Pancreas (tissue), 10 donors: Measurements from ENCODE around the gene LGALS3BP. TPM values are rescaled to one million over a fixed set of nuclear protein-coding genes. Genes with fewer than 3 reads are reported as not detected.

Source experiments
- ATAC-seq, 4 donors: fragments of 200-7000 bp; cut with Tn5 transposase; one replicate each; pipeline versions ENCODE4 v1.8.0 to v1.9.1; 2020; ENCODE audit warnings: mild to moderate bottlenecking in 4 of 4, moderate library complexity in 4 of 4
- DNase-seq, 6 donors: peaks; one replicate each; pipeline ENCODE4 v3.0.0-alpha.2; 2020
- FAIRE-seq: peaks from 2 replicates; lab custom pipeline; 2012; peaks lifted over from hg19 to GRCh38; lab: Jason Lieb, UNC
- H3K27ac ChIP-seq, 4 donors: fragments of 200-600 bp; sonication (generic); 1 replicate in 3 of 4; 2 replicates in 1 of 4; pipeline versions ENCODE4 v1.5.0 to v1.8.0; 2020
- H3K27me3 ChIP-seq, 4 donors: fragments of 200-600 bp; one replicate each; pipeline ENCODE4 v1.8.0; 2021
- H3K36me3 ChIP-seq, 3 donors: fragments of 200-600 bp; sonication (generic) in 1 of 3; one replicate each; pipeline versions ENCODE4 v1.5.0 to v1.8.0; 2020 to 2021
- H3K4me1 ChIP-seq, 3 donors: fragments of 200-600 bp; one replicate each; pipeline ENCODE4 v1.8.0; 2021
- H3K4me3 ChIP-seq, 4 donors: fragments of 200-600 bp; sonication (generic) in 2 of 4; one replicate each; pipeline versions ENCODE4 v1.5.0 to v1.8.0; 2020 to 2021
- H3K9me3 ChIP-seq, 4 donors: fragments of 200-600 bp; one replicate each; pipeline ENCODE4 v1.8.0; 2021
- WGBS, 2 donors: extraction: QIAGEN DNeasy Blood & Tissue Kit; methylation state at CpG; one replicate each; pipeline ENCODE4 v1.1.7; 2013; 5-methylcytosine and 5-hydroxymethylcytosine counted together
- intact Hi-C, 3 donors: fragments of 100-400 bp; cut with DNase I; formaldehyde crosslinking; loops; one replicate each; pipeline versions ENCODE4 v1.11.1 to v1.14.2; 2022
- polyA plus RNA-seq, 2 donors: library from polyadenylated mRNA; stranded (reverse); fragments of 200-250 nt; gene quantifications; one replicate each; pipeline ENCODE4 v1.2.3, GENCODE V29; 2013
- total RNA-seq, 6 donors: library from RNA; stranded (reverse); fragmentation: NEBNext Ultra II Directional in 4 of 6; extraction: Animal tissue kit (Norgen Biotek cat#: 25700) in 4 of 6; gene quantifications; one replicate each; pipeline versions ENCODE4 v1.2.1 to v1.2.4, GENCODE V29; 2021 to 2023
- TF ChIP-seq, protein P1 (sequence below), 4 donors: fragments of 200-600 bp; sonication (generic) in 3 of 4; IDR thresholded peaks; one replicate each; pipeline versions ENCODE4 v1.5.0 to v1.8.0; 2021; ENCODE audit warnings: antibody characterized with exemption in 4 of 4
- donor health status: healthy with polysubstance abuse.
- donor health status: DM: no; HTN: no; CAD: no; lungs with moderate emphysema.
- donor health status: DM: no; HTN: no; CAD: no.
- donor health status: control.
- donor health status: control.
- donor health status: Bipolar disorder and iron deficiency.
- donor health status: DM: yes; HTN: yes; CAD: no.
- donor health status: DM: no; HTN: no; CAD: no.
- donor health status: DM: no; HTN: no; CAD: no.
- donor health status: DM: yes; HTN: yes; CAD: no.

LGALS3BP gene
- total and polyA plus RNA-seq, 8 donors: 35.3 to 169 (median 77.2) TPM

DNA sequence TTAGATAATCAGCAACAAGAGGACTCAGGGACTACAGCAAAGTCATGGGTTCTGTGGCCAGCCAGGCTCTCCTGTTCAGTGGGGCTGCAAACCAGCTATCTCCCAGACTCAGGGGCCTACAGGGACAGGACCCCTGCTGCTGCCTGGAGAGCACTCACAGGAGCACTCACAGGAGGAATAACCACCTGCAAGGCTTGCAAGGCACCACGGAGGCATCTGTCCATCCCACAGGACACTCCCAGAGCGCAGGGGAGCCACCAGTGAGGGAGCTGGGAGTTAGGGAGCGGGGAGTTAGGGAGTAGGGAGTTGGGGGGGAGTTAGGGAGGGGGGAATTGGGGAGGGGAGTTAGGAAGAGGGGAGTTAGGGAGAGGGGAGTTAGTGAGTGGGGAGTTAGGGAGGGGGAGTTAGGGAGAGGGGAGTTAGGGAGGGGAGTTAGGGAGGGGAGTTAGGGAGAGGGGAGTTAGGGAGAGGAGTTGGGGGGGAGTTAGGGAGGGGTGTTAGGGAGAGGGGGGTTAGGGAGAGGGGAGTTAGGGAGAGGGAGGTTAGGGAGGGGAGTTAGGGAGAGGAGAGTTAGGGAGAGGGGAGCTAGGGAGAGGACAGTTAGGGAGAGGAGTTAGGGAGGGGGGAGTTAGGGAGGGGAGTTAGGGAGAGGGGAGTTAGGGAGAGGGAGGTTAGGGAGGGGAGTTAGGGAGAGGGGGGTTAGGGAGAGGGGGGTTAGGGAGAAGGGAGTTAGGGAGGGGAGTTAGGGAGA, 24.1 kb upstream of the LGALS3BP start:
- ATAC-seq (no peak), DNase-seq (peak in 2 of 6 donors; percentile 21 to 35), FAIRE-seq (no peak)
- H3K27ac ChIP-seq: no peak overlapping the region
- no peaks in the 10 kb centered on the region for H3K9me3 ChIP-seq
- TF ChIP-seq, protein P1, sequence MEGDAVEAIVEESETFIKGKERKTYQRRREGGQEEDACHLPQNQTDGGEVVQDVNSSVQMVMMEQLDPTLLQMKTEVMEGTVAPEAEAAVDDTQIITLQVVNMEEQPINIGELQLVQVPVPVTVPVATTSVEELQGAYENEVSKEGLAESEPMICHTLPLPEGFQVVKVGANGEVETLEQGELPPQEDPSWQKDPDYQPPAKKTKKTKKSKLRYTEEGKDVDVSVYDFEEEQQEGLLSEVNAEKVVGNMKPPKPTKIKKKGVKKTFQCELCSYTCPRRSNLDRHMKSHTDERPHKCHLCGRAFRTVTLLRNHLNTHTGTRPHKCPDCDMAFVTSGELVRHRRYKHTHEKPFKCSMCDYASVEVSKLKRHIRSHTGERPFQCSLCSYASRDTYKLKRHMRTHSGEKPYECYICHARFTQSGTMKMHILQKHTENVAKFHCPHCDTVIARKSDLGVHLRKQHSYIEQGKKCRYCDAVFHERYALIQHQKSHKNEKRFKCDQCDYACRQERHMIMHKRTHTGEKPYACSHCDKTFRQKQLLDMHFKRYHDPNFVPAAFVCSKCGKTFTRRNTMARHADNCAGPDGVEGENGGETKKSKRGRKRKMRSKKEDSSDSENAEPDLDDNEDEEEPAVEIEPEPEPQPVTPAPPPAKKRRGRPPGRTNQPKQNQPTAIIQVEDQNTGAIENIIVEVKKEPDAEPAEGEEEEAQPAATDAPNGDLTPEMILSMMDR (IDR thresholded peaks at IDR 0.05): no peak
- intact Hi-C loops: no loop called here
- WGBS, 2 donors: 75 to 79% methylated on average over 3 of the region's 3 CpGs
- no peaks in the 10 kb centered on the region for H3K27me3 ChIP-seq
- no peaks in the 10 kb centered on the region for H3K36me3 ChIP-seq
- H3K4me1 ChIP-seq: peaks cover 9 to 28% (median 10%) of the 10 kb centered on the region in 3 donors
- H3K4me3 ChIP-seq: no peak overlapping the region

DNA sequence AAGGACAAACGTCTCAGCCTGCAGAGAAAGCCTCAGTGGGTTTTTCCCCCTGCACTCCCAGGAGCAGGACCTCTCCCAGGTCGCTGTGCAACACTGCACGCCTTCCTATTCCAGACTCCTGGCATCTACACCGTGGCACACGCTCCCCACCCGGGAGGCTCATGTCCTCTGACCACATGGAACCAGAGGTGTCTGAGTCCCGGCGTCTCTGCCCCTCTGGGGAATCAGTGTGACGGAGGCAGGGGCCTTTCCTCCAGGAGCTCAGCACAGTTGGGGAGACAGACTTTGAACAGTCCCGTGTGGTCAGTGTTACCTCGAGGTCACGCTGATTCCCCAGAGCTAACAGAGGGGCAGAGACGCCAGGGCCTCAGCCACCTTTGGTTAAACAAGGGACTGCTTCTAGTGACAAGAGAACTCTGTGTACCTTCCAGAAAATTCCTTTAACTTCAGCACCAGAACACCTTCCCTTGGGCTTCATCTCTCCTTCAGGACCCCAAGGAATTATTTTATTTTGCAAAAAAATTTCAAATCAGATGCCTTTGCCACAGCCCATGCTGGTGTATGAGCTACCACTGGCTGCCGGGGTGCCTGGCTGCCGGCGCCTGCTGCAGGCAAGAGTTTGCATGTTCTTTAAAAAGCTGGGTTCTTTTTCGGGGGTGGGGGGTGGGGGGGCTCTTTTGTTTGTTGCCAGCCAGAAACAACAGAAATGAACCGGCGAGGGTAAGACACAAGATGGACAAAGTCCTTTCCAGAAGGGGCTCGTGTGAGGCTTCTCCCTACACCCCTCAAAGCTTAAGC, 23.3 kb upstream of the LGALS3BP start:
- peak in 2 of 6 donors; percentile 37 to 39 for DNase-seq
- Histone ChIP-seq H3K4me3 (no peak overlapping the region), H3K27ac (no peak overlapping the region), H3K27me3 (no peaks in the 10 kb centered on the region), H3K36me3 (no peaks in the 10 kb centered on the region), H3K4me1 (peaks cover 5 to 19% (median 9%) of the 10 kb centered on the region in 3 donors), H3K9me3 (no peaks in the 10 kb centered on the region)
- ATAC-seq: no peak
- intact Hi-C loops: no loop called here
- WGBS, 2 donors: 75 to 78% methylated on average over 20 of the region's 20 CpGs
- TF ChIP-seq, protein P1 (IDR thresholded peaks at IDR 0.05): no peak
- FAIRE-seq: no peak

DNA sequence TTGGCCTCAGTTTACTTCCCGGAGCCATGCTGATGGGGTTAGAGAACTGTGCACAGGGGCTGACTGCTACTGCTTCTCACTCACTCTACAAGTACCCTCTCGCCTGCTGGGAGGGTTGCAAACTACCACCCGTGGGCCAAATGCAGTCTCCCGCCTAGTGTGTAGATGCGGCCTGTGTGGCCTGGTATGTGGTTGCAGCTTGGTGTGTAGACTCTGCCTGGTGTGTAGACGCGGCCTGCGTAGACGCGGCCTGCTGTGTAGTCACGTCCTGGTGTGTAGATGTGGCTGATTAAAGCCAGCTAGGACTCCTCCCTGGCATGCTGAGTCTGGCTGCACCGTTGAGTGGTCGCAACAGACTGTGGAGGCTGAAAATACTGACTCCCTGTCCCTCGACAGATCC, 22.6 kb upstream of the LGALS3BP start:
- Histone ChIP-seq H3K27ac (no peak overlapping the region), H3K4me1 (peaks cover 5 to 13% (median 9%) of the 10 kb centered on the region in 3 donors), H3K36me3 (peaks cover 0 to 3% (median 0%) of the 10 kb centered on the region in 3 donors), H3K9me3 (no peaks in the 10 kb centered on the region), H3K4me3 (no peak overlapping the region), H3K27me3 (no peaks in the 10 kb centered on the region)
- intact Hi-C loops: no loop called here
- TF ChIP-seq, protein P1 (IDR thresholded peaks at IDR 0.05): no peak
- DNase-seq (peak in 3 of 6 donors; percentile 7 to 38 (median 21)), ATAC-seq (no peak), FAIRE-seq (no peak)
- WGBS, 2 donors: 89 to 92% methylated on average over 14 of the region's 14 CpGs

DNA sequence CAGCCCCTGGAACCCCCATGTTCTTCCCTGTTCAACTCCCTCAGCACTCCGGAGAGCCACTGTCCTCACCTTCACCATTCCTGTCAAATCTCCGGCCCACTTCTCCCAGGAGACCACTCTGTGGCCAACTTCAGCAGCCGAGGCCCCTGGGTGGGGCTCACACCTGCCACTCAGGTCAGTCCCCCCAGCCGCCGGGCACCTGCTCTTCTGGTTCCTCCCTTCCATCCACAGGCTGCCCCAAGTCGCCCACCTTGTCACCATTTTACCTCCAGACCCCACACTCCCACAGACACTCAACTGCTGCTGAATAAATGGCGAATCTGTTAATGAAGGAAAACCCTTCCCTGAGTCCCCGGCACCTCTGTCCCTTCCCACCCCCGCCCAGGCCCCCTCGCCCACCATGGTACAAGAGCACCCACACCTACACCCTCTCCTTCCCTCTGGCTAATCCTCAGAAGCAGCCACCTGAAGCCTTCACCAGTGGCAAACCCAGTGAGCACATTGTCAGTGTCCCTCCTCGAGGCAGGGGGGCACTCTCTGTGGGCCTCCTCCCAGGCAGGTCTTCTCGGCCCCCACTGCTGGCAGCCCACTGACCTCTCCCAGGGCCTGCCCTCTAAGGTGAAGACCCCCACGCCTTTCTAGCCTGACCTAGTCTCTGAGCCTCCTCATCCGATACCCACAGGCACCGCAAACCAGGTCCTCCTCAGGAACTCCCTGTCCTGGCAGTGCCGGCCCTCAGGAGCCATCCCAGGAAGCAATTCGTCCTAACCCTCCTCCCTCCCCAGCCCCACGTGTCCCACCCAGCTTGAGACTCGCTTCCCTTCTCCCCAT, 21.7 kb upstream of the LGALS3BP start:
- TF ChIP-seq, protein P1 (IDR thresholded peaks at IDR 0.05): no peak
- Histone ChIP-seq H3K4me1 (peaks cover 7 to 15% (median 9%) of the 10 kb centered on the region in 3 donors), H3K4me3 (no peak overlapping the region), H3K27me3 (no peaks in the 10 kb centered on the region), H3K9me3 (no peaks in the 10 kb centered on the region), H3K36me3 (peaks cover 0 to 4% (median 0%) of the 10 kb centered on the region in 3 donors), H3K27ac (no peak overlapping the region)
- DNase-seq (peak in 3 of 6 donors; percentile 9 to 54 (median 46)), FAIRE-seq (no peak), ATAC-seq (no peak)
- intact Hi-C loops: no loop called here
- 90 to 93% methylated on average over 19 of the region's 19 CpGs for WGBS, 2 donors
